H1 (cell line): ENCODE measurements around the gene KIR2DL3. TPM values are rescaled to one million over a fixed set of nuclear protein-coding genes. Genes with fewer than 3 reads are reported as not detected.
"Not testable (repeated sequence)": the region's sequence is repeated elsewhere in the genome, so short reads cannot be mapped to it uniquely, and the experiment has no call there.

ENCODE experiments used
- CTCF ChIA-PET: fragments of 300-600 bp; sonication (Branson Sonifier 250); formaldehyde crosslinking; loops from one replicate; lab custom pipeline; 2021; ENCODE audit not compliant: partially characterized antibody; lab: Charles Lee
- POLR2A ChIA-PET: fragments of 300-600 bp; sonication (Branson Sonifier 250); formaldehyde crosslinking; loops from one replicate; lab custom pipeline; 2021; ENCODE audit warnings: inconsistent platforms; ENCODE audit not compliant: partially characterized antibody; lab: Charles Lee
- DNase-seq, 2 experiments: peaks; one replicate each; pipeline versions ENCODE4 v3.0.0 to v3.0.0-alpha.2; 2010 to 2022; ENCODE audit warnings: low spot score in 2 of 2, low read depth in 1 of 2, mixed read lengths in 1 of 2
- FAIRE-seq: peaks from 2 replicates; lab custom pipeline; 2011; peaks lifted over from hg19 to GRCh38; lab: Jason Lieb, UNC
- H2AFZ ChIP-seq: 2 replicates; pipeline ENCODE4 v1.8.1; 2012; ENCODE audit warnings: low read length, inconsistent platforms
- H2AK5ac ChIP-seq: 2 replicates; pipeline ENCODE4 v1.6.1; 2013; ENCODE audit warnings: low read depth, low read length
- H2BK120ac ChIP-seq: replicated peaks from 2 replicates; pipeline ENCODE3; 2013; ENCODE audit warnings: low read depth, low read length, inconsistent platforms
- H2BK12ac ChIP-seq: 2 replicates; pipeline ENCODE4 v1.6.1; 2013; ENCODE audit warnings: low read depth, low read length
- H2BK15ac ChIP-seq: 2 replicates; pipeline ENCODE4 v1.6.1; 2013; ENCODE audit warnings: low read length
- H2BK20ac ChIP-seq: 2 replicates; pipeline ENCODE4 v1.6.1; 2013; ENCODE audit warnings: low read length
- H2BK5ac ChIP-seq: 2 replicates; pipeline ENCODE4 v1.6.1; 2013; ENCODE audit warnings: low read depth, low read length
- H3K14ac ChIP-seq: 2 replicates; pipeline ENCODE4 v1.6.1; 2013; ENCODE audit warnings: inconsistent platforms; ENCODE audit not compliant: insufficient read length
- H3K18ac ChIP-seq: 2 replicates; pipeline ENCODE4 v1.6.1; 2013; ENCODE audit warnings: low read length; ENCODE audit errors: extremely low read depth
- H3K23ac ChIP-seq: 2 replicates; pipeline ENCODE4 v1.6.1; 2013; ENCODE audit warnings: inconsistent platforms; ENCODE audit not compliant: insufficient read length
- H3K23me2 ChIP-seq: 2 replicates; pipeline ENCODE4 v1.6.1; 2013; ENCODE audit warnings: low read depth, low read length
- H3K27ac ChIP-seq: 2 replicates; pipeline ENCODE4 v1.6.1; 2011; ENCODE audit warnings: low read depth, low read length, inconsistent platforms
- H3K27me3 ChIP-seq, 4 experiments: replicated peaks in 1 of 4; 1 replicate in 1 of 4; 2 replicates in 3 of 4; pipeline versions ENCODE4 v1.6.1 to v1.8.1; 2011 to 2013; ENCODE audit warnings: low read length in 3 of 4, mild to moderate bottlenecking in 3 of 4, inconsistent platforms in 2 of 4, mixed read lengths in 2 of 4, moderate library complexity in 1 of 4; ENCODE audit not compliant: control insufficient read depth in 3 of 4, insufficient read depth in 3 of 4; ENCODE audit errors: extremely low read depth in 1 of 4
- H3K36me3 ChIP-seq, 4 experiments: 2 replicates each; pipeline versions ENCODE4 v1.6.1 to v1.8.1; 2011 to 2013; ENCODE audit warnings: mild to moderate bottlenecking in 4 of 4, low read length in 3 of 4, moderate library complexity in 2 of 4, control low read depth in 1 of 4, inconsistent platforms in 1 of 4; ENCODE audit not compliant: insufficient read depth in 4 of 4, control insufficient read depth in 2 of 4
- H3K4ac ChIP-seq: replicated peaks from 2 replicates; pipeline ENCODE3; 2013; ENCODE audit warnings: low read length, low read depth, mixed read lengths, inconsistent platforms; ENCODE audit not compliant: insufficient read length
- H3K4me1 ChIP-seq, 4 experiments: replicated peaks in 1 of 4; 1 replicate in 1 of 4; 2 replicates in 3 of 4; pipeline versions ENCODE4 v1.6.1 to v1.8.1; 2011 to 2013; ENCODE audit warnings: low read length in 3 of 4, inconsistent platforms in 2 of 4, mixed read lengths in 1 of 4; ENCODE audit not compliant: insufficient read depth in 4 of 4, control insufficient read depth in 3 of 4
- H3K4me2 ChIP-seq, 2 experiments: 2 replicates each; pipeline versions ENCODE4 v1.6.1 to v1.8.1; 2011 to 2013; ENCODE audit warnings: low read depth in 2 of 2, low read length in 2 of 2, control low read depth in 1 of 2, inconsistent platforms in 1 of 2, mild to moderate bottlenecking in 1 of 2; ENCODE audit not compliant: insufficient read depth in 1 of 2
- H3K4me3 ChIP-seq, 4 experiments: fragments of 200-600, 300-600 bp in 1 of 4; sonication (generic), shearing (Covaris generic), sonication (Bioruptor Twin) in 1 of 4; 2 replicates each; pipeline versions ENCODE4 v1.5.1 to v1.8.1; 2011 to 2016; ENCODE audit warnings: low read length in 4 of 4, low read depth in 3 of 4, control low read depth in 2 of 4, inconsistent platforms in 2 of 4, mild to moderate bottlenecking in 2 of 4, mixed read lengths in 1 of 4, moderate library complexity in 1 of 4; ENCODE audit not compliant: insufficient read depth in 2 of 4; ENCODE audit errors: extremely low read depth in 1 of 4
- H3K56ac ChIP-seq: replicated peaks from 2 replicates; pipeline ENCODE3; 2013; ENCODE audit warnings: low read depth, mild to moderate bottlenecking, mixed read lengths, low read length, inconsistent platforms; ENCODE audit not compliant: insufficient read length
- H3K79me1 ChIP-seq: 2 replicates; pipeline ENCODE4 v1.6.1; 2013; ENCODE audit warnings: low read depth, low read length, control low read depth
- H3K79me2 ChIP-seq, 2 experiments: 2 replicates each; pipeline versions ENCODE4 v1.6.1 to v1.8.1; 2012 to 2013; ENCODE audit warnings: low read length in 2 of 2, mild to moderate bottlenecking in 2 of 2, inconsistent platforms in 1 of 2; ENCODE audit not compliant: insufficient read depth in 2 of 2, control insufficient read depth in 1 of 2
- H3K9ac ChIP-seq, 4 experiments: replicated peaks in 1 of 4; 1 replicate in 1 of 4; 2 replicates in 3 of 4; pipeline versions ENCODE4 v1.6.1 to v1.8.1; 2011 to 2013; ENCODE audit warnings: low read depth in 3 of 4, low read length in 3 of 4, control low read depth in 2 of 4, mild to moderate bottlenecking in 2 of 4, moderate library complexity in 2 of 4, inconsistent platforms in 1 of 4; ENCODE audit errors: extremely low read depth in 1 of 4
- H3K9me3 ChIP-seq, 2 experiments: 2 replicates each; pipeline versions ENCODE4 v1.6.1 to v1.8.1; 2012 to 2013; ENCODE audit warnings: mild to moderate bottlenecking in 2 of 2, moderate library complexity in 2 of 2, control low read depth in 1 of 2, inconsistent platforms in 1 of 2, low read depth in 1 of 2, low read length in 1 of 2, mixed read lengths in 1 of 2; ENCODE audit not compliant: insufficient read depth in 2 of 2
- H4K20me1 ChIP-seq, 2 experiments: replicated peaks in 1 of 2; 2 replicates each; pipeline versions ENCODE3 to v1.8.1; 2011 to 2013; ENCODE audit warnings: inconsistent platforms in 2 of 2, low read length in 2 of 2, mild to moderate bottlenecking in 1 of 2; ENCODE audit not compliant: insufficient read depth in 2 of 2, control insufficient read depth in 1 of 2
- H4K5ac ChIP-seq: 2 replicates; pipeline ENCODE4 v1.6.1; 2013; ENCODE audit warnings: low read length, low read depth, mixed read lengths, inconsistent platforms; ENCODE audit not compliant: insufficient read length
- H4K8ac ChIP-seq: 2 replicates; pipeline ENCODE4 v1.8.0; 2013; ENCODE audit warnings: mild to moderate bottlenecking, moderate library complexity, low read length, inconsistent platforms; ENCODE audit not compliant: insufficient read depth; ENCODE audit errors: extremely low read depth
- H4K91ac ChIP-seq: replicated peaks from 2 replicates; pipeline ENCODE3; 2013; ENCODE audit warnings: low read length, mixed read lengths, inconsistent platforms; ENCODE audit not compliant: insufficient read length
- BACH1 ChIP-seq: IDR thresholded peaks from 2 replicates; pipeline ENCODE4 v1.6.1; 2012; ENCODE audit warnings: low read length, improper control_type of control experiment
- CEBPB ChIP-seq: IDR thresholded peaks from 2 replicates; pipeline ENCODE4 v1.6.1; 2012; ENCODE audit warnings: low read depth, low read length
- EZH2 ChIP-seq: fragments of 200-600 bp; sonication (generic); IDR thresholded peaks from 2 replicates; pipeline ENCODE4 v1.7.1; 2012; ENCODE audit warnings: low read depth, mild to moderate bottlenecking, moderate library complexity, low read length, inconsistent platforms; ENCODE audit not compliant: severe bottlenecking
- GABPA ChIP-seq: IDR thresholded peaks from 2 replicates; pipeline ENCODE4 v1.6.1; 2011; ENCODE audit warnings: mild to moderate bottlenecking, low read length, moderate library complexity, borderline replicate concordance; ENCODE audit not compliant: insufficient read depth
- HDAC6 ChIP-seq: IDR thresholded peaks from one replicate; pipeline ENCODE4 v1.7.1; 2012; ENCODE audit warnings: low read depth, mild to moderate bottlenecking, inconsistent platforms, low read length, moderate library complexity
- SIN3A ChIP-seq, 2 experiments: IDR thresholded peaks in 1 of 2; conservative IDR thresholded peaks in 1 of 2; 2 replicates each; pipeline ENCODE4 v1.6.1; 2011 to 2012; ENCODE audit warnings: low read length in 2 of 2, improper control_type of control experiment in 1 of 2, low read depth in 1 of 2, mild to moderate bottlenecking in 1 of 2
- TAF7 ChIP-seq: optimal IDR thresholded peaks from 2 replicates; pipeline ENCODE3; 2011; ENCODE audit warnings: low read depth, mild to moderate bottlenecking, inconsistent platforms, low read length, moderate library complexity, borderline replicate concordance
- WGBS, 2 experiments: shearing (Covaris generic) in 1 of 2; methylation state at CpG; one replicate each; pipeline versions ENCODE4 v1.1.6 to v1.1.7; 2013 to 2015; ENCODE audit warnings: low lambda C conversion rate in 2 of 2, mixed read lengths in 2 of 2, inconsistent platforms in 1 of 2, low coverage in 1 of 2, missing lambda C conversion rate in 1 of 2; ENCODE audit not compliant: insufficient replicate concordance in 2 of 2, insufficient coverage in 1 of 2, insufficient read length in 1 of 2; ENCODE audit errors: extremely low coverage in 1 of 2, missing lambda C conversion rate in 1 of 2; 5-methylcytosine and 5-hydroxymethylcytosine counted together
- polyA plus RNA-seq, 7 experiments: library from polyadenylated mRNA; depleted of rRNA in 3 of 7; stranded (reverse) in 5 of 7; unstranded in 2 of 7; fragments of >200 nt in 5 of 7; fragments of 200-250 nt in 2 of 7; gene quantifications; 1 replicate in 5 of 7; 2 replicates in 1 of 7; 4 replicates in 1 of 7; pipeline versions ENCODE4 v1.2.1 to v1.2.3, GENCODE V29; 2011 to 2013; ENCODE audit warnings: missing spikeins in 2 of 7, mixed read lengths in 2 of 7
- total RNA-seq: library from RNA; stranded (reverse); fragmentation: NEBNext Ultra II Directional; extraction: Animal tissue kit (Norgen Biotek cat#: 25700); gene quantifications from 2 replicates; pipeline ENCODE4 v1.2.1, GENCODE V29; 2021

KIR2DL3 gene
- total and polyA plus RNA-seq, 2 of the 8 experiments (the other 6 are each of a cell fraction or from before 2014, with no cell fraction given), result not detected

DNA sequence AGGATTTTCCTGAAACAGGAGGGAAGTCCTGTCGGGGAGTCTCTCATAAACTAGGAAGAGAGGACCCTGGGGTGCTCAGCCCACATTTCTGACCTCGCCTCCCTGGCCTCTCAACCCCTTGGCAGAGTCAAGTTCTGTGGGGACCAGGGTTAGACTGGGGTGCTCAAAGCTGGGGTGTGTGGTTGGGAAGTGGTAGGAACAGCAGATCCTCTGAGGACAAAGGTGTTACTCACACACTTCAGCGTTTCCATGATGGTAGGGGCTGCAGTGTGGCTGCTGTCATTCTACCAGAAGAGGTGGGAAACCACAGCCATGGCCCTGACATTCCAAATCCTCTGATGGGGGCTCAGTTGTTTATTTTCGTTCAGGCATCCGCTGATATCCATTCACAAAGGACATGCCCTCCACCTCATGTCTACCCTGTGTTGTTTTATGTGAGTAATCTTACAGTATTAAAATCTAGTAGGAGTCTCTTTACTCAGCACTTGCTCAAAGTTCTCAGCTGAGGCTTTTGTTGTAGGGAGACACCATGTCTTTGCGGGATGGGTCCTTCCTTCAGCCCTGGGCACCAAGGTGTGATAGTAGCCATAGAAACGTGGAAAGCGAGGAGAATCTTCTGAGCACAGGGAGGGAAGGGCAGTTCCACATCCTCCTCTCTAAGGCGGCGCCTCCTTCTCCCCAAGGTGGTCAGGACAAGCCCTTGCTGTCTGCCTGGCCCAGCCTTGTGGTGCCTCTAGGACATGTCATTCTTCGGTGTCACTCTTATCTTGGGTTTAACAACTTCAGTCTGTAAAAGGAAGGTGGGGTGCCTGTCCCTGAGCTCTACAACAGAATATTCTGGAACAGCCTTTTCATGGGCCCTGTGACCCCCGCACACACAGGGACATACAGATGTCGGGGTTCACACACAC is 1.5 kb downstream of the KIR2DL3 start (continued):
- TF ChIP-seq GABPA (no peak), BACH1 (no peak), SIN3A (conservative IDR thresholded peaks at IDR 0.05 in 1 of 2, IDR thresholded peaks at IDR 0.05 in 1 of 2; ENCODE audit: low read depth in 1 of 2, low read length in 2 of 2) (no peak), TAF7 (no peak), EZH2 (no peak), CEBPB (no peak), HDAC6 (no peak)

DNA sequence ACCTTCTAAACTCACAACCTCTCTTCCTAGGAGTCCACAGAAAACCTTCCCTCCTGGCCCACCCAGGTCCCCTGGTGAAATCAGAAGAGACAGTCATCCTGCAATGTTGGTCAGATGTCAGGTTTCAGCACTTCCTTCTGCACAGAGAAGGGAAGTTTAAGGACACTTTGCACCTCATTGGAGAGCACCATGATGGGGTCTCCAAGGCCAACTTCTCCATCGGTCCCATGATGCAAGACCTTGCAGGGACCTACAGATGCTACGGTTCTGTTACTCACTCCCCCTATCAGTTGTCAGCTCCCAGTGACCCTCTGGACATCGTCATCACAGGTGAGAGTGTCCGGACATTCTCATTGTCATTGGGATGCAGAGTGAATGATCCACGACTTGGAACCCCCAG is 3.6 kb downstream of the KIR2DL3 start:
- H3K18ac ChIP-seq, CTCF ChIA-PET, H2AFZ ChIP-seq, H2BK12ac ChIP-seq, H4K20me1 ChIP-seq, H3K27me3 ChIP-seq, H3K4me2 ChIP-seq, H4K8ac ChIP-seq, H3K79me1 ChIP-seq, FAIRE-seq, H3K56ac ChIP-seq, H3K27ac ChIP-seq, H3K79me2 ChIP-seq, H2BK15ac ChIP-seq, H3K14ac ChIP-seq, H4K91ac ChIP-seq, H3K4me1 ChIP-seq, H4K5ac ChIP-seq, H3K9ac ChIP-seq, H3K4ac ChIP-seq, H3K23me2 ChIP-seq, H2BK5ac ChIP-seq, H3K4me3 ChIP-seq, H2BK20ac ChIP-seq, H2BK120ac ChIP-seq, H3K36me3 ChIP-seq, POLR2A ChIA-PET, DNase-seq, H2AK5ac ChIP-seq, H3K23ac ChIP-seq: not testable (repeated sequence)
- WGBS, 2 experiments, result 55% methylated on average over 5 of the region's 5 CpGs; no CpG with 5 or more reads in 1 of the 2 experiments
- H3K9me3 ChIP-seq, result peaks cover 25 to 59% of the 10 kb centered on the region in 2 experiments; a peak in 3 of 4 replicates
